TTC549 (cell line): ENCODE measurements around the gene POU4F2.

Experiments used
- FAIRE-seq: peaks from 2 replicates; lab custom pipeline; 2012; peaks lifted over from hg19 to GRCh38; lab: Jason Lieb, UNC

The POU4F2 gene

DNA sequence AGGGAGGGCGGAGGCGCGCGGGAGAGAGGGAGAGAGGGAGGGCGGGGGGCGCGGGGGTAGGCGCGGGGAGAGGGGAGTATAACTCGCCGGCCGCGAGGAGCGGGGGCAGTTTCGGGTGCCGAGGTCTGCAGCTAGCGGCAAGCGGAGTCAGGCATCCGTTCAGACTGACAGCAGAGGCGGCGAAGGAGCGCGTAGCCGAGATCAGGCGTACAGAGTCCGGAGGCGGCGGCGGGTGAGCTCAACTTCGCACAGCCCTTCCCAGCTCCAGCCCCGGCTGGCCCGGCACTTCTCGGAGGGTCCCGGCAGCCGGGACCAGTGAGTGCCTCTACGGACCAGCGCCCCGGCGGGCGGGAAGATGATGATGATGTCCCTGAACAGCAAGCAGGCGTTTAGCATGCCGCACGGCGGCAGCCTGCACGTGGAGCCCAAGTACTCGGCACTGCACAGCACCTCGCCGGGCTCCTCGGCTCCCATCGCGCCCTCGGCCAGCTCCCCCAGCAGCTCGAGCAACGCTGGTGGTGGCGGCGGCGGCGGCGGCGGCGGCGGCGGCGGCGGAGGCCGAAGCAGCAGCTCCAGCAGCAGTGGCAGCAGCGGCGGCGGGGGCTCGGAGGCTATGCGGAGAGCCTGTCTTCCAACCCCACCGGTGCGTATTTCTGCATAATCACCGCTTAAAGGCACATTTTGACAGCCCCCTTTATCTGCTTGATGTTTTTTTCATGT is at the start of gene POU4F2:
POU4F2 (plus strand) TSS at position 108 of the 720 bp plus-strand sequence; CDS start at position 356, 248 bp downstream.
- FAIRE-seq: no peak

GRCh38 chr4:146590801-146591200 is 47.9 kb upstream of the POU4F2 start:
- FAIRE-seq: no peak

DNA sequence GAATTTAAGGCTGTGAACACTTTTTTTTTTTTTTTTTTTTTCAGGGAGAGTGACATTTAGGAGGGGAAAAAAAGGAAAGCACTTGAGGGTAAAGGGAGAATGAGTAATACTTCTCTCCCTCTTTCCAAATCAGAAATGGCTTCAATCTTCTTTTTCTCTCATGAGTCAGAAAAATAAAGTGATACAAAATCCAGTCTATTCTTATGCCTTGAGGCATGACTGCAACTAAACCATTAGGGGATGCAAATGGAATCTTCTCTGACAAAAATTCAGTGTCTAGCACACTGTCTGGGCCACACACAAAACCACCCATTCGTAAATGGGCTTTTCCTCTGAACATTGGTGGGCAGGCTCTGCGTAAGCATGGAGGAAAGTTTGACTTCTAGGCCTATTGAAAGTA is 46.7 kb upstream of the POU4F2 start:
- FAIRE-seq: no peak

DNA sequence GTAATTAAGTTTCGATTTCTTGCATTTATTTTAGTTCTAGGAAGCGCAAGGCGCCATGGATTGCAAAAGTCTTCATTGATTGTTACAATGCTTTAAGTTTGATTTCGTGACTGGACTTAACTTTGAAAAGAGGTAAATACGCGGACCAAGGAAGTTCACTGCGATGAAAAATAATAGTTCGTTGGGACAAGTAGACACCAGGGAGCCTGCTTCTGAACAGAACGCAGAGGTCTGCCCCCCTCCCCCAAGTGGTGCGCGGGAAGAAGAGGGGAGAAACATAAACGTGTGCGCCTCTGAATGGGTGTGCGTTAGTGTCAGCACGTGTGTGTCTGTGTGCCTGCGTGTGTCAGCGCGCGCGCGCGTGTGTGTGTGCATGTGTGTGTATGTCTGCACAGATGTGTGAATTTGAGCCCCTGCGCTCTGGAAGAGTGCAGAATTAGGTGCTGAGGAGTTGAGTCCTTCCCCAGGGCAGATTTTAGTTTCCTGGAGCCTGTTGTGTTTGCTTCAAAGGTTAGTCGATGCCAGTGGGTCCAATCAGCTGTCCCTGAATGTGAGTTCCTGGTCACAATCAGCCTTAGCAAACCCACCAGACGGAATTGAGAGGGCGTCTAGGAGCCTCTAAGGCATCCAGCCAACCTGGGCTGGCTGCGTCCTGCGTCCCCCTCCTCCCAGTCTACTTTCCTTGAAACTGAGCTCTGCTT is 5.8 kb upstream of the POU4F2 start:
- no peak for FAIRE-seq

DNA sequence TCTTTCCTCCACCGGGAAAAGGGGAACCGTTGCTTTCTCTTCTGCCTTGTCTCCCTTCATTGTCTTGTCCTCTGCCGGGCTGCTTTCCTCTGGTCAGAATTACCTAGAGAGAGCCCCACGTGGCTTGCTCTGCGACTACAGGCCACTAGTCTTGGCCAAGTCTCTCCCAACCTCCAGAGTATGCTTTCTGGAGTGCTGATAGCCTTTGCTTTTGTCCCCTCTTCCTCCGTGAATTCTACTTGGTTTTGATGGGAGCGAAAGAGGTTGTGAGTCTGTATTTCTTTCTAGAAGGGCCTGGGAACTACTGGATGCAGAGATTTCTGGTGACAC is 5.3 kb upstream of the POU4F2 start:
- FAIRE-seq: no peak

DNA sequence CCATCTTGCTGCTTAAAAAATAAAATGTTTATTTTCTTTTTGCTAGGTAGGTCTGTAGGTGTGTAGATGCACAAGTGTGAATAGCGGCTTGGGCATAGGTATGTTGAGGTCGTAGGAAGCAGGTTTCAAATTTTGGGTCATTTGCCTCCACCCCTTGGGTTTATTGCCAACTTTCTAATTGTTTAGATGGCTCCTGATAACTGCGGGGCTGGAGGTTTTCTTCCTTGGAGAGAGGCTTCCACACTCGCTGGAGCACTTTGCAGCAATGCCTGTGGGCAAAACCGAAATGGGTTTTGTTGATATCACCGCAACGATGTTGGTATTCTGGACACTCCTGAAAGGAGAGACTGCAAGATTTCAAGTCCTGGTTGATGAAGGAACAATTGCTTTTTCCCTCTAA is 3.9 kb upstream of the POU4F2 start:
- FAIRE-seq: no peak

- FAIRE-seq: no peak
Observed at GRCh38 chr4:146637621-146638332, 916 bp upstream of the POU4F2 start.

GRCh38 chr4:146638333-146638785 is 334 bp upstream of the POU4F2 start:
- FAIRE-seq: no peak

DNA sequence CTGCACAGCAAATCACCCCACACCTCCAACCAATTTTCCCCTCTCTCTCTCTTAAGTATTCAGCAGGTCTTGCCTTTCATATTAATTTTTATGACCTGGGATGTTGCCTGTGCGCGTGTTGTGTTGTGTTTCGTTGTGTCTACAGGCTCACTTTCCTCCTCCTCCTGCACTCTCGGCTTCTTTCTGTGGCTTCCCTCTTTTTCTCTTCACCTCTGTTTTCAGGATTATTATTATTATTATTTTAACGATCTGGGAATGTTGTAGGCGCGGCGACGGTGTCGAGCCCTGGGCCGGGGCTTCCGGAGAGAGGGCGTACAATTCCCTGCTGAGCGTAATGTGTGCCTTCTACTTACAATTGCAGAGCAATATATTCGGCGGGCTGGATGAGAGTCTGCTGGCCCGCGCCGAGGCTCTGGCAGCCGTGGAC is 826 bp downstream of the POU4F2 start:
- FAIRE-seq: no peak

GRCh38 chr4:146640021-146640464 is 1.4 kb downstream of the POU4F2 start:
- no peak for FAIRE-seq

GRCh38 chr4:146640465-146641061 is 1.9 kb downstream of the POU4F2 start:
- FAIRE-seq: no peak

- FAIRE-seq: no peak
Observed at GRCh38 chr4:146641762-146642161, 3.1 kb downstream of the POU4F2 start.

GRCh38 chr4:146643812-146644401 is 5.2 kb downstream of the POU4F2 start:
- no peak for FAIRE-seq

DNA sequence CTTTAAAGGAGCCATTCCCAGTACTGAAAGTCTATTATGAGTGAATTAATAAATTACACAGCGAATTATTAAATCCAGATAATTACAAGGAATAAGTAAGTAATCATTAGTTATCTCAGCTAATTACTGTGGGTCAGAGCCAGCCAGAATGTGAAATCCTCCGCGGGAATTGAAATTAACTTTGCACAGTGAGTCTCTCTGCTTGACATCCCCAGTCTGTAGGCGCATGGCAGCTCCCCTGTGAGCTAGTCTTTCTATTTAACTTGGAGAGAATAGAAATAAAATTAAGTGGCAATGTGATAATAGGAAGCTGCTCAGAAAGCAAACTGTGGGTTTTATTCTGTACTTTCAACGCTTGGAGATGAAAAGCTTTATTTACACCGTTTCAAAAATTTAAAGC is 7.2 kb downstream of the POU4F2 start:
- no peak for FAIRE-seq

DNA sequence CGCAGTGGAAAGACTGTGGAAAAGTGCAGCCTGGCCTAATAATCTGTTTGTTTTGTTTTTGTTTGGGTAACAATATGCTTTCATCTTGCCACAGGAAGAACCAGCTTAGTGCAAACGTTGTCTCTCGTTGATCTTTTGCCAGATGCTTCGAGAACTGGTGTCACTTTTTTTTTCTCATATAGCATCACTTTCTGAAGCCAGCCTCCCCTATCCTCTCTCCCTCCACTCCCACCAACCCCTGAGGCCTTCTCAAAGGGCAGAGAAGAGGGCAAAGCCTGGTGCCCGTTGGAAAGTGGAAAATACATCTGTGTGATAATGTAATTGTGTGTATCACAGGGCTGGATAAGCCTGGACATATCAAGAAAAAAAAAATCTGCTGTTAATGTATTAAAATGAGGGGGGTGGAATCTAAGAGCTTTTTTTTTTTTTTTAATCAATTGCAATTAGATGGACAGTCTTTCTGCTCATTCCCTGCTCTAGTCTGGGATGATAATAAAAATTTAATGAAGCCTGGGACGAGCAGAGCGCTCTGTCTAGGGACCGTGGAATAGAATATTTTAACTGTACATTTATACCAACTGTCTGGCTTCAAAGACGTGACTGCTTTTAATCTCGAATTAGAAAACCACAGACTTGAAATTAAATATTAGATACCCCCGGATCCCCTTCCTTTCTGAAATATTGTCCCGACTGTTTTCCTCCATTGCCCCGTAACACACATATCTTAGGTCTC is 8.1 kb downstream of the POU4F2 start:
- FAIRE-seq: no peak

DNA sequence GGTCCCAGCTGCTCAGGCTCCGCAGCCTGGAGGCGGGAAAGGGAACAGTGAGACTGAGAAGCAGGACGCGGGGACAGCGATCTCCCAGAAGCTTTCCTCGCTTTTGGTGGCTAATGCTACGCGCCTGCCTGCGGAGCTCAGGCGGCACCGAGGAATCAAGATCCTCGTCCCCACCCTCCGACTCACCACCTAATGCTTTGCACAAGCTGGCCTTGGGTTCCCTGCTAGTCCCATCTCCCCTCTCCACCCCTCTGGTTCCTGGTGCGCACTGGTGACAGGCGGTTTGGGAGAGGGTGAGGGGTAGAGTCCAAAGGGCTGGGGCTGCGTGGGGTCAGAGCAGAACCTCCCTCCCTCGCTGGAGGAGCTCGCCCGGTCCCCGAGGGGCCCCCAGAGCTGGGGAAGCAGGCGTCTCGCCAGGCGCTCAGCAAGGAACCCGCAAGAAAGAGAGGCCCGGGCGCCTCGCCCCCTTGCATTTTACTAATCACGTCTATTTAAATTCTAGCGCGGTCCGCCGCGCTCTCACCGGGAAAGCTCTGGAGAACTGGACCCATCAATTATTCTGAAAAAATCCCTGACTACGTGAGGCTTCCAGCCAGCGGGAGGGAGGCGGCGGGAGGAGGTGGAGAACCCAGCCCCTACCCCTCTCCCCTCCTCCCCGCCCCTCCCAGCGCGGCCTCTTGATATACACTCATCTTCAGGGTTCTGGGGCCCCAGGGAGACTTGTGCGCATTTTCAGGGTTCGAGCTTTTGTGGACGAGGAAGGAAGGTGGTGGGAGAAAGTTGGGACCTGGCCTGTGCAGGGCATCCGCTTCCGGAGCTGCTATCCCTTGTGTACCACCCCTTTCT is 9.1 kb downstream of the POU4F2 start:
- FAIRE-seq: no peak

- no peak for FAIRE-seq
Observed at GRCh38 chr4:146648461-146648783, 9.7 kb downstream of the POU4F2 start.

DNA sequence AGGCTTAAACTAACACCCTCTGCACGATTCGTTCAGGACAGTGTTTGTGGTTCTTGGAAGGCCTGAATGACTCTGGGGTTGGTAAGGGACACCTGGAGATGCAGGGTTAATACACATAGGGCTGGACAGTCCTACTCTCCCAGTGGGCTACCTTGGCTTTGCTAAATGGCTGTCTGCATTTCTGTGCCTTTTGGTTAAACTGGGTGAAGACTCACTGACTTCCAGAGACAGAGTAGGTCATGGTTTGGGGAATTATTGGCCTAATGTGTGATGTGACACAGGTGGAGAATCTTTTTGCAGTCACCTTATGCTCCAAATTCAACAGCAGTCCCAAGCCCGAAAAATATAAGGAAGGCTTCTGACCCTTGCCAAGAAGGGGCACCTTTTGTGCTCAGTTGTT is 10.5 kb downstream of the POU4F2 start:
- no peak for FAIRE-seq

DNA sequence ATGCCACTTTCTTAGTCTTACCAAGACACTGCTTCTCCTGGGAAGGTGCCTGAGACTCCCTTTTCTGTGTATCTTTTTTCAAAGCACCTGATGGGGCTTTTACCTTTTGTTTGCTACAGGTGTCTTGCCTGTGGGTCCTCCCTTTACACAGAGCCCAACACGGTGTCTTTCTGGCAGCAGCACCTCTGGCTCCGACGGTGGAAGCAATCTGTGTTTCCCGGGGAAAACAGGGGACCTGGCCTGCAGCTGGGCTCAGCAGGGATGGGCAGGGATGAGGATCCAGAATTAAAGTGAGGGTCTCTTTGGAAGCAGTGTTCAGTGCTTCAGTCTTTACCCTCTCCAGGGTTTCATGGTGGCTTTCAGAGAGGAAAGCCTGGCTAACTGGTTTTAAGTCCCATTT is 11.3 kb downstream of the POU4F2 start:
- no peak for FAIRE-seq

DNA sequence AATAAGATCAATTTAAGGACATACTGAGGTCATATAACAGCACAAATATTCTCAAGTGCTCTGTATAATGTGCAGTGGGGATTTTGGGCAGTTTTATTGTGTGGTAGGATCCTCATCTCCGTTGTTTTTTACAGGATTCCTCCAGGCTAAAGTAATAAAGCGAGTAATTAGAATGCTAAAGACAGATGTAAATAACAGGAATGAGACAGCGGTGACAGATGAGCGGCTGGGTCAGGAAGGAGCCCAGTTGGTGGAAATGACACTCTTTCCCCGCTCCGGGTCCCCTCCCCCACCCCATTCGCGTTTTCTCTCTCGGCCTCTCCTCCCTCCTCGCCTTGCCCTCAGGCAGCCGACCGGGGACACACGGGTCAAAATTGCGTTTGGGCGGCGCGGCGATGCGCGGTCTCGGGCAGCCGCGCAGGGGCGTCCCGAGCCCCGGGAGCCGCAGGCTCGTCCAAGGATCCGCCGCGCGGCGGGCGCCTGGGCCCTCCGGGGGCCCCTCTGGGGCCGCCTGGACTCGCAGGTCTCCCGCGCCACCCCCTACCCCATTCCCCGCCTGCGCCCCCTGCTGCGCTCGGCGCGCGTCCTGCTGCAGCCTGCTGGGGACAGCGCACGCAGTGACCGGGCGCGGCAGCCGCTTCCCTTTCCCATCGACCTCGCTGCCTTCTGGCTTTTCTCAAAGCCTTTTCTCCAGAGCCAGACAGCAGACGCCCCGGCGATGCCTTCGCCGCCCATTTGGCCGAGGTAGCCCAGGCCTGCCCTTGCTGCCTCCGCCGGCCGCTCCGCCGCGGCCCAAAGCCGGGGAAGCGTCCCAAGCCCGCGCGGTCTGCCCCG is 16.2 kb downstream of the POU4F2 start:
- FAIRE-seq: no peak
